Endothelial cell of umbilical vein (primary cell): Measurements from ENCODE around the gene C16orf90. TPM values are rescaled to one million over a fixed set of nuclear protein-coding genes. Genes with fewer than 3 reads are reported as not detected.

Experiments used
- BruUV-seq: library from RNA; stranded (reverse); fragments of 400-500 nt; replicated peaks from 2 replicates; lab custom pipeline; 2021; lab: Mats Ljungman, UMichigan
- CTCF ChIA-PET: fragments of 300-600, 350-600 bp; sonication (Branson Sonifier 250); formaldehyde crosslinking; loops from one replicate; lab custom pipeline; 2021; ENCODE audit warnings: antibody characterized with exemption, inconsistent platforms; lab: Charles Lee
- POLR2A ChIA-PET: fragments of 300-600, 350-600 bp; sonication (Branson Sonifier 250); formaldehyde crosslinking; loops from one replicate; lab custom pipeline; 2021; ENCODE audit warnings: antibody characterized with exemption, inconsistent platforms; lab: Charles Lee
- DNase-seq: peaks from one replicate; pipeline ENCODE4 v3.0.0-alpha.2; 2011; ENCODE audit warnings: low read depth, low spot score
- FAIRE-seq: peaks from 2 replicates; lab custom pipeline; 2011; peaks lifted over from hg19 to GRCh38; lab: Jason Lieb, UNC
- H2AFZ ChIP-seq: 2 replicates; pipeline ENCODE4 v1.6.0; 2012; ENCODE audit warnings: low read depth, low read length, control low read depth, inconsistent platforms
- H3K27ac ChIP-seq: 2 replicates; pipeline ENCODE4 v1.5.1; 2011; ENCODE audit warnings: low read depth, mild to moderate bottlenecking, control low read depth, low read length, moderate library complexity; ENCODE audit not compliant: insufficient read depth
- H3K27me3 ChIP-seq, 2 experiments: 2 replicates each; pipeline versions ENCODE4 v1.6.0 to v1.6.1; 2011; ENCODE audit warnings: low read length in 2 of 2, mixed read lengths in 1 of 2; ENCODE audit not compliant: control insufficient read depth in 2 of 2, insufficient read depth in 2 of 2
- H3K36me3 ChIP-seq, 2 experiments: 2 replicates in 1 of 2; 3 replicates in 1 of 2; pipeline ENCODE4 v1.5.1; 2011; ENCODE audit warnings: low read length in 2 of 2, mild to moderate bottlenecking in 1 of 2, moderate library complexity in 1 of 2; ENCODE audit not compliant: control insufficient read depth in 2 of 2, insufficient read depth in 2 of 2; ENCODE audit errors: extremely low read depth in 1 of 2
- H3K4me1 ChIP-seq: 3 replicates; pipeline ENCODE4 v1.5.1; 2011; ENCODE audit warnings: mild to moderate bottlenecking, low read length; ENCODE audit not compliant: control insufficient read depth, insufficient read depth; ENCODE audit errors: extremely low read depth
- H3K4me2 ChIP-seq: 2 replicates; pipeline ENCODE4 v1.6.1; 2011; ENCODE audit warnings: low read length, control low read depth, mixed read lengths; ENCODE audit not compliant: insufficient read depth
- H3K4me3 ChIP-seq, 3 experiments: fragments of 200-600 bp in 1 of 3; sonication (generic), shearing (Covaris generic) in 1 of 3; replicated peaks in 1 of 3; 2 replicates each; pipeline ENCODE4 v1.5.1; 2011 to 2016; ENCODE audit warnings: control low read depth in 3 of 3, low read length in 3 of 3, mild to moderate bottlenecking in 2 of 3, inconsistent platforms in 1 of 3, low read depth in 1 of 3, moderate library complexity in 1 of 3; ENCODE audit not compliant: insufficient read depth in 1 of 3
- H3K79me2 ChIP-seq: 2 replicates; pipeline ENCODE4 v1.6.0; 2012; ENCODE audit warnings: low read length, inconsistent platforms; ENCODE audit not compliant: control insufficient read depth, insufficient read depth
- H3K9ac ChIP-seq: replicated peaks from 2 replicates; pipeline ENCODE3; 2011; ENCODE audit warnings: low read length, control low read depth; ENCODE audit not compliant: insufficient read depth; ENCODE audit errors: extremely low read depth
- H3K9me1 ChIP-seq: replicated peaks from 3 replicates; pipeline ENCODE4 v1.6.0; 2011; ENCODE audit warnings: mild to moderate bottlenecking, low read length; ENCODE audit not compliant: control insufficient read depth, insufficient read depth; ENCODE audit errors: extremely low read depth
- H3K9me3 ChIP-seq: replicated peaks from 2 replicates; pipeline ENCODE4 v1.5.1; 2012; ENCODE audit warnings: low read length, inconsistent platforms; ENCODE audit not compliant: control insufficient read depth, insufficient read depth
- H4K20me1 ChIP-seq: replicated peaks from 2 replicates; pipeline ENCODE3; 2011; ENCODE audit warnings: mild to moderate bottlenecking, low read length; ENCODE audit not compliant: control insufficient read depth, insufficient read depth; ENCODE audit errors: extremely low read depth
- CTCF ChIP-seq, 2 donors: IDR thresholded peaks; 1 replicate in 1 of 2; 2 replicates in 1 of 2; pipeline ENCODE4 v1.5.1; 2011; ENCODE audit warnings: low read length in 2 of 2, mild to moderate bottlenecking in 2 of 2, moderate library complexity in 2 of 2, control low read depth in 1 of 2, inconsistent platforms in 1 of 2, low read depth in 1 of 2; ENCODE audit not compliant: insufficient read depth in 1 of 2; ENCODE audit errors: extremely low read depth in 1 of 2
- EZH2 ChIP-seq: IDR thresholded peaks from 2 replicates; pipeline ENCODE4 v1.6.1; 2012; ENCODE audit warnings: borderline replicate concordance, low read depth, mild to moderate bottlenecking, moderate library complexity, low read length, inconsistent platforms; ENCODE audit not compliant: severe bottlenecking
- FOS ChIP-seq: IDR thresholded peaks from 2 replicates; pipeline ENCODE4 v1.6.1; 2011; ENCODE audit warnings: mild to moderate bottlenecking, low read length, moderate library complexity, borderline replicate concordance; ENCODE audit not compliant: insufficient read depth
- GATA2 ChIP-seq: IDR thresholded peaks from 2 replicates; pipeline ENCODE4 v1.7.0; 2011; ENCODE audit warnings: low read depth, mild to moderate bottlenecking, moderate library complexity, mixed read lengths, low read length; ENCODE audit not compliant: insufficient read length, insufficient read depth
- JUN ChIP-seq: IDR thresholded peaks from 2 replicates; pipeline ENCODE4 v1.6.1; 2011; ENCODE audit warnings: borderline replicate concordance, low read depth; ENCODE audit not compliant: insufficient read length, insufficient read depth
- MAX ChIP-seq: IDR thresholded peaks from 2 replicates; pipeline ENCODE4 v1.6.1; 2011; ENCODE audit not compliant: insufficient read depth, insufficient read length
- MYC ChIP-seq: IDR thresholded peaks from one replicate; pipeline ENCODE4 v1.6.1; 2011; ENCODE audit warnings: mild to moderate bottlenecking, low read depth, low read length
- POLR2A ChIP-seq: IDR thresholded peaks from 2 replicates; pipeline ENCODE4 v1.6.1; 2012; ENCODE audit warnings: low read depth, mild to moderate bottlenecking, control low read depth, low read length
- POLR2AphosphoS5 ChIP-seq: IDR thresholded peaks from 2 replicates; pipeline ENCODE4 v1.6.1; 2012; ENCODE audit warnings: low read depth, mild to moderate bottlenecking, control low read depth, low read length, moderate library complexity; ENCODE audit not compliant: insufficient read depth
- dilution Hi-C: fragments of 300-500 bp; cut with MboI; formaldehyde crosslinking; loops from one replicate; pipeline ENCODE4 v1.15.0; 2019; ENCODE audit warnings: low sequenced_read_pairs; ENCODE audit not compliant: extremely low pct_ligation_motif_present
- intact Hi-C: fragments of 100-400 bp; cut with micrococcal nuclease; formaldehyde crosslinking; loops from one replicate; pipeline ENCODE4 v1.10.0; 2022
- polyA plus RNA-seq, 4 experiments: library from polyadenylated mRNA; depleted of rRNA in 3 of 4; stranded (reverse) in 3 of 4; unstranded in 1 of 4; fragments of >200 nt; gene quantifications; 2 replicates each; pipeline versions ENCODE4 v1.2.1 to v1.2.3, GENCODE V29; 2011 to 2012; ENCODE audit warnings: missing spikeins in 1 of 4
- total RNA-seq: library from RNA; stranded (reverse); gene quantifications from 2 replicates; pipeline ENCODE4 v1.2.3, GENCODE V29; 2021

C16orf90 gene
- total and polyA plus RNA-seq, 2 donors (not counting 3 experiments of a cell fraction or from before 2014, with no cell fraction given): not detected

GRCh38 chr16:3490911-3491629 lies 4.2 kb downstream of the C16orf90 start:
- BruUV-seq: no TSS peak
- FAIRE-seq: no peak
- peak; percentile 10 for DNase-seq
- Histone ChIP-seq H3K4me2 (no peak overlapping the region), H3K36me3 (peaks cover 0 to 6% of the 10 kb centered on the region in 2 experiments), H3K9ac (no peak overlapping the region), H2AFZ (no peak overlapping the region), H4K20me1 (no peaks in the 10 kb centered on the region), H3K4me1 (no peaks in the 10 kb centered on the region), H3K9me3 (no peaks in the 10 kb centered on the region), H3K27ac (no peak overlapping the region), H3K79me2 (no peaks in the 10 kb centered on the region), H3K27me3 (no peaks in the 10 kb centered on the region), H3K9me1 (no peaks in the 10 kb centered on the region), H3K4me3 (no peak overlapping the region)
- intact Hi-C loops (no loop called here), dilution Hi-C loops (no loop called here)
- ChIA-PET CTCF (no interaction called here), POLR2A (interaction anchor here (0.6 kb wide), 1 partner anchor 215 kb away, joined by 5 read pairs; no protein-coding TSS in a partner anchor)
- no peak for TF ChIP-seq JUN
- TF ChIP-seq MAX: no peak
- TF ChIP-seq CTCF (IDR thresholded peaks at IDR 0.05; ENCODE audit: extremely low read depth in 1 of 2, insufficient read depth in 1 of 2, low read depth in 1 of 2, low read length in 2 of 2): no peak
- TF ChIP-seq POLR2AphosphoS5: no peak
- no peak for TF ChIP-seq EZH2
- TF ChIP-seq GATA2: no peak
- no peak for TF ChIP-seq MYC
- no peak for TF ChIP-seq POLR2A
- TF ChIP-seq FOS: no peak
